ENCODE measurements around the gene THRA. TPM values are rescaled to one million over a fixed set of nuclear protein-coding genes. Genes with fewer than 3 reads are reported as not detected.

The THRA gene
- total RNA-seq, 1 experiment from 2014 or later = 11.4 TPM

DNA sequence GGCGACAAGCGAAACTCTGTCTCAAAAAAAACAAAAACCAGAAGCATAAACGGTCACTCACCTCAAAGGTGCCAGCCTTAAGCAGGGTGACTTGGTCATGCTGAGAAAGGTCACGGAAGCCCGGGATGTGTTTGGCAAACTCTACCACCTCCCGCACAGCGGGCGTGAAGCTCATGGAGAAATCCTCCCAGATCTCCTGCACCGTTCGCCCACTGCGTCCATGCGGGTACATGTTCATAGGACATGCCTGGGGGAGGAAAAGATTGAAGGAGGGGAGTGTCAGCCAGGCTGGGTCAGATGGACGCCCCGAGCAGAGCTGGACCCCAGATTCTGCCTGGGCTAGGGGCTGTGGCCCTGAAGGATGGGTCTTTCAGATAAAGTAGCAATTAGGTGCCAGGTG, 32.1 kb downstream of the THRA start:
- Histone ChIP-seq H2AFZ (no peak overlapping the region), H3K79me2 (ENCODE audit: low read depth) (peaks cover 20% of the 10 kb centered on the region), H3F3A (ENCODE audit: insufficient read depth, low read depth) (peaks cover 14% of the 10 kb centered on the region; the same call in 1 of the 2 replicates), H3K27me3 (ENCODE audit: insufficient read depth, low read depth) (no peaks in the 10 kb centered on the region), H3K27ac (no peak overlapping the region), H3K4me1 (replicated peaks; ENCODE audit: insufficient read depth) (peaks cover 14% of the 10 kb centered on the region), H3K36me3 (ENCODE audit: low read depth) (peaks cover 14% of the 10 kb centered on the region), H3K9me3 (ENCODE audit: insufficient read depth, low read depth) (no peaks in the 10 kb centered on the region), H3K9me2 (ENCODE audit: insufficient read depth) (no peaks in the 10 kb centered on the region), H3K4me2 (no peak overlapping the region), H4K20me1 (ENCODE audit: insufficient read depth) (no peaks in the 10 kb centered on the region), H3K4me3 (no peak overlapping the region)
- no TSS peak for BruUV-seq (replicated peaks)
- POLR2A ChIA-PET (ENCODE audit: unreplicated experiment) = no interaction called here
- TF ChIP-seq CTCF (conservative IDR thresholded peaks at IDR 0.05) (no peak), EZH2 (IDR thresholded peaks at IDR 0.05; ENCODE audit: low read depth) (no peak)
- CTCF ChIA-PET = no interaction called here
- no peak for DNase-seq
- intact Hi-C loops (cut with micrococcal nuclease; ENCODE audit: unreplicated experiment) = no loop called here

- H3K79me2 ChIP-seq (ENCODE audit: low read depth) = peaks cover 23% of the 10 kb centered on the region
- POLR2A ChIA-PET (ENCODE audit: unreplicated experiment) = no interaction called here
- CTCF ChIA-PET = no interaction called here
- H3K36me3 ChIP-seq (ENCODE audit: low read depth) = peaks cover 14% of the 10 kb centered on the region
- H3K9me3 ChIP-seq (ENCODE audit: insufficient read depth, low read depth) = no peaks in the 10 kb centered on the region
- H3F3A ChIP-seq (ENCODE audit: insufficient read depth, low read depth) = peaks cover 18% of the 10 kb centered on the region
- no peak overlapping the region for H3K4me3 ChIP-seq
- no peak for DNase-seq
- no peaks in the 10 kb centered on the region for H3K9me2 ChIP-seq (ENCODE audit: insufficient read depth)
- H3K4me2 ChIP-seq = no peak overlapping the region
- H3K27me3 ChIP-seq (ENCODE audit: insufficient read depth, low read depth) = no peaks in the 10 kb centered on the region
- intact Hi-C loops (cut with micrococcal nuclease; ENCODE audit: unreplicated experiment) = no loop called here
- H4K20me1 ChIP-seq (ENCODE audit: insufficient read depth) = no peaks in the 10 kb centered on the region
- TF ChIP-seq CTCF (conservative IDR thresholded peaks at IDR 0.05) (no peak), EZH2 (IDR thresholded peaks at IDR 0.05; ENCODE audit: low read depth) (no peak)
- no TSS peak for BruUV-seq (replicated peaks)
- no peak overlapping the region for H2AFZ ChIP-seq
- H3K4me1 ChIP-seq (replicated peaks; ENCODE audit: insufficient read depth) = peaks cover 14% of the 10 kb centered on the region
- H3K27ac ChIP-seq = no peak overlapping the region
These were observed 32.7 kb downstream of the THRA start for GRCh38 chr17:40095351-40095943.

DNA sequence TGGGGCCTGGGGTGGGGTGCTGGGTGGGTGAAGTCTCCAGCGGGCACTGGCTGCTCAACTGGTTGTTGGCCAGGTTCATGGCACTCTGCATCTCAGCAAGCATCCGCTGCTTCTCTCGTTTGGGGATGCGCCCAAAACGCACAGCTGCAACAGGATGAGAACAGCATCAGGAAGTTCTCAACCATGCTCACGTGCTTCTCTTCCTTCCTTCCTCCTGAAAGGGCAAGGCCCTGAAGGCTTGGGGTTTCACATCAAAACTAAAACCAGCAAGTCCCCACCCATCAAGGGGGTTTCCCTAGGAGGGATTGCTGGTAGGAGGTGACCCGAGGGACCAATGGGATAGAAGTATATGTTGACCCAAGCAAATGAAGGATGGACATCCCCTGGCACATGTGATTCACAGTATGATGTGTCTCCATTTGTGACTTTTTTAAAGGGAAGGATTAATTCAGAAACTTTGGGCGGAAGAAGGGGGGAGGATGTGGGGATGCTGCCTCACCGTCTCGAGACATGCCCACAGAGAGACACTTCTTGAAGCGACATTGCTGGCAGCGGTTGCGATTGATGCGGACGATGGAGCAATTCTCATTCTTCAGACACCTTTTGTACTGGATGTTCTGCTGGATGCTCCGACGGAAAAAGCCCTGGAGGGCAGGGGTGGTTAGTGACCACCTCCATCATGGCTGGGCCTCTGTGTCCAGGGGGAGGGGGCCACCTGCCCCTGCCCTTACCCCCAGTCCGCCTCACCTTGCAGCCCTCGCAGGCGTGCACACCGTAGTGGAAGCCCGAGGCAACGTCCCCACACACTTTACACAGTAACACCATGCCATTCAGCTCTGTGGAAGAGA, 33.4 kb downstream of the THRA start:
- no peaks in the 10 kb centered on the region for H3K27me3 ChIP-seq (ENCODE audit: insufficient read depth, low read depth)
- BruUV-seq (replicated peaks) = no TSS peak
- peaks cover 23% of the 10 kb centered on the region for H3F3A ChIP-seq (ENCODE audit: insufficient read depth, low read depth)
- peaks cover 23% of the 10 kb centered on the region for H3K79me2 ChIP-seq (ENCODE audit: low read depth)
- no peaks in the 10 kb centered on the region for H3K9me3 ChIP-seq (ENCODE audit: insufficient read depth, low read depth)
- H3K4me1 ChIP-seq (replicated peaks; ENCODE audit: insufficient read depth) = peaks cover 15% of the 10 kb centered on the region
- TF ChIP-seq CTCF (conservative IDR thresholded peaks at IDR 0.05) (no peak), EZH2 (IDR thresholded peaks at IDR 0.05; ENCODE audit: low read depth) (no peak)
- H3K9me2 ChIP-seq (ENCODE audit: insufficient read depth) = no peaks in the 10 kb centered on the region
- POLR2A ChIA-PET (ENCODE audit: unreplicated experiment) = no interaction called here
- no peak overlapping the region for H3K4me2 ChIP-seq
- H3K27ac ChIP-seq = no peak overlapping the region
- CTCF ChIA-PET = no interaction called here
- DNase-seq = no peak
- H3K4me3 ChIP-seq = no peak overlapping the region
- H4K20me1 ChIP-seq (ENCODE audit: insufficient read depth) = no peaks in the 10 kb centered on the region
- intact Hi-C loops (cut with micrococcal nuclease; ENCODE audit: unreplicated experiment) = no loop called here
- no peak overlapping the region for H2AFZ ChIP-seq
- peaks cover 14% of the 10 kb centered on the region for H3K36me3 ChIP-seq (ENCODE audit: low read depth)
